Endothelial cell of umbilical vein (primary cell): ENCODE results near the gene PDE4B. TPM values are rescaled to one million over a fixed set of nuclear protein-coding genes. Genes with fewer than 3 reads are reported as not detected.
A peak's percentile ranks its signal among the peaks of the same experiment; 100 is the strongest.

Experiments
- BruUV-seq: library from RNA; stranded (reverse); fragments of 400-500 nt; replicated peaks from 2 replicates; lab custom pipeline; 2021; lab: Mats Ljungman, UMichigan
- CTCF ChIA-PET: fragments of 300-600, 350-600 bp; sonication (Branson Sonifier 250); formaldehyde crosslinking; loops from one replicate; lab custom pipeline; 2021; ENCODE audit warnings: antibody characterized with exemption, inconsistent platforms; lab: Charles Lee
- POLR2A ChIA-PET: fragments of 300-600, 350-600 bp; sonication (Branson Sonifier 250); formaldehyde crosslinking; loops from one replicate; lab custom pipeline; 2021; ENCODE audit warnings: antibody characterized with exemption, inconsistent platforms; lab: Charles Lee
- DNase-seq: peaks from one replicate; pipeline ENCODE4 v3.0.0-alpha.2; 2011; ENCODE audit warnings: low read depth, low spot score
- FAIRE-seq: peaks from 2 replicates; lab custom pipeline; 2011; peaks lifted over from hg19 to GRCh38; lab: Jason Lieb, UNC
- H2AFZ ChIP-seq: 2 replicates; pipeline ENCODE4 v1.6.0; 2012; ENCODE audit warnings: low read depth, low read length, control low read depth, inconsistent platforms
- H3K27ac ChIP-seq: 2 replicates; pipeline ENCODE4 v1.5.1; 2011; ENCODE audit warnings: low read depth, mild to moderate bottlenecking, control low read depth, low read length, moderate library complexity; ENCODE audit not compliant: insufficient read depth
- H3K27me3 ChIP-seq, 2 experiments: 2 replicates each; pipeline versions ENCODE4 v1.6.0 to v1.6.1; 2011; ENCODE audit warnings: low read length in 2 of 2, mixed read lengths in 1 of 2; ENCODE audit not compliant: control insufficient read depth in 2 of 2, insufficient read depth in 2 of 2
- H3K36me3 ChIP-seq, 2 experiments: 2 replicates in 1 of 2; 3 replicates in 1 of 2; pipeline ENCODE4 v1.5.1; 2011; ENCODE audit warnings: low read length in 2 of 2, mild to moderate bottlenecking in 1 of 2, moderate library complexity in 1 of 2; ENCODE audit not compliant: control insufficient read depth in 2 of 2, insufficient read depth in 2 of 2; ENCODE audit errors: extremely low read depth in 1 of 2
- H3K4me1 ChIP-seq: 3 replicates; pipeline ENCODE4 v1.5.1; 2011; ENCODE audit warnings: mild to moderate bottlenecking, low read length; ENCODE audit not compliant: control insufficient read depth, insufficient read depth; ENCODE audit errors: extremely low read depth
- H3K4me2 ChIP-seq: 2 replicates; pipeline ENCODE4 v1.6.1; 2011; ENCODE audit warnings: low read length, control low read depth, mixed read lengths; ENCODE audit not compliant: insufficient read depth
- H3K4me3 ChIP-seq, 3 experiments: fragments of 200-600 bp in 1 of 3; sonication (generic), shearing (Covaris generic) in 1 of 3; replicated peaks in 1 of 3; 2 replicates each; pipeline ENCODE4 v1.5.1; 2011 to 2016; ENCODE audit warnings: control low read depth in 3 of 3, low read length in 3 of 3, mild to moderate bottlenecking in 2 of 3, inconsistent platforms in 1 of 3, low read depth in 1 of 3, moderate library complexity in 1 of 3; ENCODE audit not compliant: insufficient read depth in 1 of 3
- H3K79me2 ChIP-seq: 2 replicates; pipeline ENCODE4 v1.6.0; 2012; ENCODE audit warnings: low read length, inconsistent platforms; ENCODE audit not compliant: control insufficient read depth, insufficient read depth
- H3K9ac ChIP-seq: replicated peaks from 2 replicates; pipeline ENCODE3; 2011; ENCODE audit warnings: low read length, control low read depth; ENCODE audit not compliant: insufficient read depth; ENCODE audit errors: extremely low read depth
- H3K9me1 ChIP-seq: replicated peaks from 3 replicates; pipeline ENCODE4 v1.6.0; 2011; ENCODE audit warnings: mild to moderate bottlenecking, low read length; ENCODE audit not compliant: control insufficient read depth, insufficient read depth; ENCODE audit errors: extremely low read depth
- H3K9me3 ChIP-seq: replicated peaks from 2 replicates; pipeline ENCODE4 v1.5.1; 2012; ENCODE audit warnings: low read length, inconsistent platforms; ENCODE audit not compliant: control insufficient read depth, insufficient read depth
- H4K20me1 ChIP-seq: replicated peaks from 2 replicates; pipeline ENCODE3; 2011; ENCODE audit warnings: mild to moderate bottlenecking, low read length; ENCODE audit not compliant: control insufficient read depth, insufficient read depth; ENCODE audit errors: extremely low read depth
- EZH2 ChIP-seq: IDR thresholded peaks from 2 replicates; pipeline ENCODE4 v1.6.1; 2012; ENCODE audit warnings: borderline replicate concordance, low read depth, mild to moderate bottlenecking, moderate library complexity, low read length, inconsistent platforms; ENCODE audit not compliant: severe bottlenecking
- FOS ChIP-seq: IDR thresholded peaks from 2 replicates; pipeline ENCODE4 v1.6.1; 2011; ENCODE audit warnings: mild to moderate bottlenecking, low read length, moderate library complexity, borderline replicate concordance; ENCODE audit not compliant: insufficient read depth
- GATA2 ChIP-seq: IDR thresholded peaks from 2 replicates; pipeline ENCODE4 v1.7.0; 2011; ENCODE audit warnings: low read depth, mild to moderate bottlenecking, moderate library complexity, mixed read lengths, low read length; ENCODE audit not compliant: insufficient read length, insufficient read depth
- JUN ChIP-seq: IDR thresholded peaks from 2 replicates; pipeline ENCODE4 v1.6.1; 2011; ENCODE audit warnings: borderline replicate concordance, low read depth; ENCODE audit not compliant: insufficient read length, insufficient read depth
- MYC ChIP-seq: IDR thresholded peaks from one replicate; pipeline ENCODE4 v1.6.1; 2011; ENCODE audit warnings: mild to moderate bottlenecking, low read depth, low read length
- POLR2A ChIP-seq: IDR thresholded peaks from 2 replicates; pipeline ENCODE4 v1.6.1; 2012; ENCODE audit warnings: low read depth, mild to moderate bottlenecking, control low read depth, low read length
- POLR2AphosphoS5 ChIP-seq: IDR thresholded peaks from 2 replicates; pipeline ENCODE4 v1.6.1; 2012; ENCODE audit warnings: low read depth, mild to moderate bottlenecking, control low read depth, low read length, moderate library complexity; ENCODE audit not compliant: insufficient read depth
- dilution Hi-C: fragments of 300-500 bp; cut with MboI; formaldehyde crosslinking; loops from one replicate; pipeline ENCODE4 v1.15.0; 2019; ENCODE audit warnings: low sequenced_read_pairs; ENCODE audit not compliant: extremely low pct_ligation_motif_present
- intact Hi-C: fragments of 100-400 bp; cut with micrococcal nuclease; formaldehyde crosslinking; loops from one replicate; pipeline ENCODE4 v1.10.0; 2022
- polyA plus RNA-seq, 4 experiments: library from polyadenylated mRNA; depleted of rRNA in 3 of 4; stranded (reverse) in 3 of 4; unstranded in 1 of 4; fragments of >200 nt; gene quantifications; 2 replicates each; pipeline versions ENCODE4 v1.2.1 to v1.2.3, GENCODE V29; 2011 to 2012; ENCODE audit warnings: missing spikeins in 1 of 4
- total RNA-seq: library from RNA; stranded (reverse); gene quantifications from 2 replicates; pipeline ENCODE4 v1.2.3, GENCODE V29; 2021
- TF ChIP-seq, protein P1 (sequence below), 2 donors: IDR thresholded peaks; 1 replicate in 1 of 2; 2 replicates in 1 of 2; pipeline ENCODE4 v1.5.1; 2011; ENCODE audit warnings: low read length in 2 of 2, mild to moderate bottlenecking in 2 of 2, moderate library complexity in 2 of 2, control low read depth in 1 of 2, inconsistent platforms in 1 of 2, low read depth in 1 of 2; ENCODE audit not compliant: insufficient read depth in 1 of 2; ENCODE audit errors: extremely low read depth in 1 of 2
- TF ChIP-seq, protein P2 (sequence below): IDR thresholded peaks from 2 replicates; pipeline ENCODE4 v1.6.1; 2011; ENCODE audit not compliant: insufficient read depth, insufficient read length

The PDE4B gene
- total and polyA plus RNA-seq, 2 donors (not counting 3 experiments of a cell fraction or from before 2014, with no cell fraction given), result 63.5 to 69.8 TPM

DNA sequence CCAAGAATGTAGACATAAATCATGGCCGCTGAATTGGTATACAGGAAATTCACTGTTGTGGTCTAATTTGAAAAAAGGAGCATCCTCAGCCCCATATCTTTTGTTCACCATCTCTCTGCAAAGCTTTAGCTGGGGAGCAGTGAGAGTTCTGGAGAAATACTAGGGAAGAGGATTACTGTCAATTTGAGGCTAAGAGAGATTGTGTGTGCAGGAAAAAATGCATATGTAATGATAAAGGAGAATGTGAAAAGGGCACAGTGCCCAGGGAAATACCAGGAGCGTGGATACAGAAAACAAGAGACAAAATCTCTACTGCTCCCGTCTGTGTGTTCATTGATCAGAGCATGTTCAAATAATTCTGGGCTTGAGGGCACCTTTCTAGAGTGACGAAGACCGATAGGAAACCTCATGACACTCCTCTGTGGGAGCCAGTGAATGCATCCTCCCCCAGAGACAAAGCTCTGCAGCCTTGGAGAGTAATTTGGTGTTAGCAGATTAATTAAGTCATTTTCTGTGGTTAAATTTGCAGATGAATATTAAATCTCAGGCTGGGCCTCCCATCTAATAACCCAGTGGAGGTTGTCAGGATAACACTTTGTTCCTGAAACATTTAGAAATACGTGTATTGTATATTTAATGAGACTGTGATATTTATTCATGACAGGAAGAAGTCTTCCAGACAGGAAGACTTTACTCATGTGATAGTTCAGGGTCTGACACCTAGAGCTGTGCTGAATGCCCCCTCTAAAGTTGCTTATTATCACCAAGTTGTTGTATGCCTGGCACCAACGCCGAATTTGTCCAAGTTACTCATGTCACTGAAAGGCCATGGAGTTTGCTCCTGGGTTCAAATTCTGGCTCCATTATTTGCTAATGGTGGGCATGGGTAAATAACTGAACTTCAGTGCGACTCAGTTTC is 453.9 kb downstream of the PDE4B start:
- peaks cover 26% of the 10 kb centered on the region for H3K4me1 ChIP-seq
- no peaks in the 10 kb centered on the region for H3K36me3 ChIP-seq
- H2AFZ ChIP-seq, result peak overlapping the region; percentile 24
- intact Hi-C loops (no loop called here), dilution Hi-C loops (no loop called here)
- no peaks in the 10 kb centered on the region for H4K20me1 ChIP-seq
- no peaks in the 10 kb centered on the region for H3K9me3 ChIP-seq
- CTCF ChIA-PET, result interaction anchor here (2.1 to 9.8 kb wide), 2 partner anchors 199 to 287 kb away, joined by 4 to 186 read pairs; no protein-coding TSS in a partner anchor
- H3K4me3 ChIP-seq, result no peak overlapping the region
- DNase-seq (no peak), FAIRE-seq (no peak)
- no peaks in the 10 kb centered on the region for H3K9me1 ChIP-seq
- H3K9ac ChIP-seq, result no peak overlapping the region
- no peaks in the 10 kb centered on the region for H3K27me3 ChIP-seq
- no TSS peak for BruUV-seq
- POLR2A ChIA-PET, result no interaction called here
- H3K79me2 ChIP-seq, result no peaks in the 10 kb centered on the region
- H3K27ac ChIP-seq, result no peak overlapping the region
- TF ChIP-seq POLR2A (no peak), POLR2AphosphoS5 (no peak), MYC (no peak), GATA2 (no peak), FOS (no peak), EZH2 (no peak), JUN (no peak)
- TF ChIP-seq, protein P1, sequence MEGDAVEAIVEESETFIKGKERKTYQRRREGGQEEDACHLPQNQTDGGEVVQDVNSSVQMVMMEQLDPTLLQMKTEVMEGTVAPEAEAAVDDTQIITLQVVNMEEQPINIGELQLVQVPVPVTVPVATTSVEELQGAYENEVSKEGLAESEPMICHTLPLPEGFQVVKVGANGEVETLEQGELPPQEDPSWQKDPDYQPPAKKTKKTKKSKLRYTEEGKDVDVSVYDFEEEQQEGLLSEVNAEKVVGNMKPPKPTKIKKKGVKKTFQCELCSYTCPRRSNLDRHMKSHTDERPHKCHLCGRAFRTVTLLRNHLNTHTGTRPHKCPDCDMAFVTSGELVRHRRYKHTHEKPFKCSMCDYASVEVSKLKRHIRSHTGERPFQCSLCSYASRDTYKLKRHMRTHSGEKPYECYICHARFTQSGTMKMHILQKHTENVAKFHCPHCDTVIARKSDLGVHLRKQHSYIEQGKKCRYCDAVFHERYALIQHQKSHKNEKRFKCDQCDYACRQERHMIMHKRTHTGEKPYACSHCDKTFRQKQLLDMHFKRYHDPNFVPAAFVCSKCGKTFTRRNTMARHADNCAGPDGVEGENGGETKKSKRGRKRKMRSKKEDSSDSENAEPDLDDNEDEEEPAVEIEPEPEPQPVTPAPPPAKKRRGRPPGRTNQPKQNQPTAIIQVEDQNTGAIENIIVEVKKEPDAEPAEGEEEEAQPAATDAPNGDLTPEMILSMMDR (IDR thresholded peaks at IDR 0.05; ENCODE audit: extremely low read depth in 1 of 2, insufficient read depth in 1 of 2, low read depth in 1 of 2, low read length in 2 of 2), result no peak
- TF ChIP-seq, protein P2, sequence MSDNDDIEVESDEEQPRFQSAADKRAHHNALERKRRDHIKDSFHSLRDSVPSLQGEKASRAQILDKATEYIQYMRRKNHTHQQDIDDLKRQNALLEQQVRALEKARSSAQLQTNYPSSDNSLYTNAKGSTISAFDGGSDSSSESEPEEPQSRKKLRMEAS, result no peak
- peak overlapping the region; percentile 11 for H3K4me2 ChIP-seq
